Lower leg skin (tissue), 3 donors: ENCODE data around the gene RPL35A.

Source experiments
- CTCF ChIP-seq, 3 donors: fragments of 450-650 bp; IDR thresholded peaks; one replicate each; pipeline ENCODE4 v1.5.1; 2016; ENCODE audit warnings: antibody characterized with exemption in 3 of 3, mild to moderate bottlenecking in 3 of 3, moderate library complexity in 2 of 3
- POLR2A ChIP-seq, 2 donors: fragments of 450-650 bp; IDR thresholded peaks; one replicate each; pipeline ENCODE4 v1.6.1; 2016 to 2017; ENCODE audit warnings: antibody characterized with exemption in 2 of 2, mild to moderate bottlenecking in 1 of 2, moderate library complexity in 1 of 2

GRCh38 chr3:197956626-197956988 lies 6.6 kb downstream of the RPL35A start:
- no peak for TF ChIP-seq POLR2A (IDR thresholded peaks at IDR 0.05)
- TF ChIP-seq CTCF (IDR thresholded peaks at IDR 0.05) = no peak
